ENCODE measurements around the gene PDCD10. TPM values are rescaled to one million over a fixed set of nuclear protein-coding genes. Genes with fewer than 3 reads are reported as not detected.
A peak's percentile ranks its signal among the peaks of the same experiment; 100 is the strongest.

PDCD10 gene
- total and polyA plus RNA-seq, 2 donors (not counting 3 experiments of a cell fraction or from before 2014, with no cell fraction given) = 21.3 to 47.8 TPM

DNA sequence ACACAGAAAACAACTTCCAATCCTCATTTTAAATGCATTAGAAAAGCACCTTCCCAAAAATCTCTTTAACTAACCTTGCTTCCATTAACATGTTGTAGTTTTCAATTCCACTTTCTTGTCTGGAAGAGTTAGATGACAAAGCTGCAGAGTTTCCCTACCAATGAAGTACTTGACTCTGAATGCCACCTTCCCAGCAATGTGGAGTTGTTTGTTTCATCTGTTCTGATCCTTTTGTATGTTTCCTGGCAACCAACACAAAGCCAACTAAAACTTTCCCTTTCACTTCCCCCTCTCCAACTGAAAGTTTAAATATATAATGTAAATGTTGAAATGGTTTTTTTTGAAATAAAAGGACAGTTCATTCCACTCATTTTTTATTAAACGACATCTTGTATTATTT is 80.9 kb downstream of the PDCD10 start, which contains the start of gene WDR49:
WDR49 (minus strand) TSS at position 183 of the 400 bp plus-strand sequence. CDS start 517 bp downstream, outside the sequence.
- Histone ChIP-seq H3K9me1 (replicated peaks; ENCODE audit: control insufficient read depth, extremely low read depth, insufficient read depth, low read length) (no peaks in the 10 kb centered on the region), H3K27ac (ENCODE audit: insufficient read depth, low read depth, low read length) (no peak within 1 kb of the TSS), H3K4me3 (replicated peaks in 1 of 3; ENCODE audit: insufficient read depth in 1 of 3, low read depth in 1 of 3, low read length in 3 of 3) (no peak within 1 kb of the TSS), H3K9me3 (replicated peaks; ENCODE audit: control insufficient read depth, insufficient read depth, low read length) (no peaks in the 10 kb centered on the region), H4K20me1 (replicated peaks; ENCODE audit: control insufficient read depth, extremely low read depth, insufficient read depth, low read length) (no peaks in the 10 kb centered on the region), H3K27me3 (ENCODE audit: control insufficient read depth in 2 of 2, insufficient read depth in 2 of 2, low read length in 2 of 2) (no peaks in the 10 kb centered on the region), H2AFZ (ENCODE audit: low read depth, low read length) (no peak within 1 kb of the TSS), H3K9ac (replicated peaks; ENCODE audit: extremely low read depth, insufficient read depth, low read length) (no peak within 1 kb of the TSS), H3K36me3 (ENCODE audit: control insufficient read depth in 2 of 2, extremely low read depth in 1 of 2, insufficient read depth in 2 of 2, low read length in 2 of 2) (no peaks in the 10 kb centered on the region), H3K4me2 (ENCODE audit: insufficient read depth, low read length) (no peak within 1 kb of the TSS), H3K79me2 (ENCODE audit: control insufficient read depth, insufficient read depth, low read length) (no peaks in the 10 kb centered on the region), H3K4me1 (ENCODE audit: control insufficient read depth, extremely low read depth, insufficient read depth, low read length) (no peaks in the 10 kb centered on the region)
- DNase-seq (ENCODE audit: low read depth, low spot score) (peak; percentile 19), FAIRE-seq (no peak)
- ChIA-PET POLR2A (no interaction called here), CTCF (no interaction called here)
- dilution Hi-C loops (cut with MboI; ENCODE audit: extremely low pct_ligation_motif_present, low sequenced_read_pairs) (no loop called here), intact Hi-C loops (cut with micrococcal nuclease) (no loop called here)
- no TSS peak for BruUV-seq (replicated peaks)
- TF ChIP-seq JUN (IDR thresholded peaks at IDR 0.05; ENCODE audit: borderline replicate concordance, insufficient read depth, insufficient read length, low read depth) = no peak
- TF ChIP-seq MAX (IDR thresholded peaks at IDR 0.05; ENCODE audit: insufficient read depth, insufficient read length) = no peak
- no peak for TF ChIP-seq POLR2A (IDR thresholded peaks at IDR 0.05; ENCODE audit: low read depth, low read length)
- TF ChIP-seq FOS (IDR thresholded peaks at IDR 0.05; ENCODE audit: borderline replicate concordance, insufficient read depth, low read length) = no peak
- TF ChIP-seq POLR2AphosphoS5 (IDR thresholded peaks at IDR 0.05; ENCODE audit: insufficient read depth, low read depth, low read length) = no peak
- TF ChIP-seq, protein P1, sequence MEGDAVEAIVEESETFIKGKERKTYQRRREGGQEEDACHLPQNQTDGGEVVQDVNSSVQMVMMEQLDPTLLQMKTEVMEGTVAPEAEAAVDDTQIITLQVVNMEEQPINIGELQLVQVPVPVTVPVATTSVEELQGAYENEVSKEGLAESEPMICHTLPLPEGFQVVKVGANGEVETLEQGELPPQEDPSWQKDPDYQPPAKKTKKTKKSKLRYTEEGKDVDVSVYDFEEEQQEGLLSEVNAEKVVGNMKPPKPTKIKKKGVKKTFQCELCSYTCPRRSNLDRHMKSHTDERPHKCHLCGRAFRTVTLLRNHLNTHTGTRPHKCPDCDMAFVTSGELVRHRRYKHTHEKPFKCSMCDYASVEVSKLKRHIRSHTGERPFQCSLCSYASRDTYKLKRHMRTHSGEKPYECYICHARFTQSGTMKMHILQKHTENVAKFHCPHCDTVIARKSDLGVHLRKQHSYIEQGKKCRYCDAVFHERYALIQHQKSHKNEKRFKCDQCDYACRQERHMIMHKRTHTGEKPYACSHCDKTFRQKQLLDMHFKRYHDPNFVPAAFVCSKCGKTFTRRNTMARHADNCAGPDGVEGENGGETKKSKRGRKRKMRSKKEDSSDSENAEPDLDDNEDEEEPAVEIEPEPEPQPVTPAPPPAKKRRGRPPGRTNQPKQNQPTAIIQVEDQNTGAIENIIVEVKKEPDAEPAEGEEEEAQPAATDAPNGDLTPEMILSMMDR (IDR thresholded peaks at IDR 0.05; ENCODE audit: extremely low read depth in 1 of 2, insufficient read depth in 1 of 2, low read depth in 1 of 2, low read length in 2 of 2) = no peak
- TF ChIP-seq MYC (IDR thresholded peaks at IDR 0.05; ENCODE audit: low read depth, low read length) = no peak
- TF ChIP-seq GATA2 (IDR thresholded peaks at IDR 0.05; ENCODE audit: insufficient read depth, insufficient read length, low read depth, low read length) = no peak
- TF ChIP-seq EZH2 (IDR thresholded peaks at IDR 0.05; ENCODE audit: borderline replicate concordance, low read depth, low read length, severe bottlenecking) = no peak

Measured in endothelial cell of umbilical vein (primary cell).